Activated CD4-positive, alpha-beta T cell treated with anti-CD3 and anti-CD28 coated beads, Interleukin-2, amount 10 ng/mL, durations not matched to agents 7 days and 5 days (primary cell): ENCODE data around the gene RAP2B. TPM values are rescaled to one million over a fixed set of nuclear protein-coding genes. Genes with fewer than 3 reads are reported as not detected.
"Not testable (repeated sequence)": the region's sequence is repeated elsewhere in the genome, so short reads cannot be mapped to it uniquely, and the experiment has no call there.

ENCODE experiments used
- CTCF ChIA-PET: fragments of 350-600 bp; sonication (Branson Sonifier 250); formaldehyde crosslinking; loops from one replicate; lab custom pipeline; 2021; ENCODE audit warnings: antibody characterized with exemption; lab: Charles Lee
- POLR2A ChIA-PET: fragments of 350-600 bp; sonication (Branson Sonifier 250); formaldehyde crosslinking; loops from one replicate; lab custom pipeline; 2021; ENCODE audit warnings: antibody characterized with exemption; lab: Charles Lee
- DNase-seq: peaks from one replicate; pipeline ENCODE4 v3.0.0-alpha.2; 2020
- H3K27ac Mint-ChIP-seq: one replicate; pipeline ENCODE4 v1.8.0; 2021; ENCODE audit warnings: mild to moderate bottlenecking, moderate library complexity, mixed read lengths
- H3K27me3 Mint-ChIP-seq: one replicate; pipeline ENCODE4 v1.8.0; 2021; ENCODE audit warnings: mixed read lengths
- H3K36me3 Mint-ChIP-seq: one replicate; pipeline ENCODE4 v1.8.0; 2021; ENCODE audit warnings: low read depth, mixed read lengths
- H3K4me1 Mint-ChIP-seq: one replicate; pipeline ENCODE4 v1.8.0; 2021; ENCODE audit warnings: mixed read lengths
- H3K4me3 Mint-ChIP-seq: one replicate; pipeline ENCODE4 v1.8.0; 2021; ENCODE audit warnings: mild to moderate bottlenecking, moderate library complexity, mixed read lengths
- H3K9me3 Mint-ChIP-seq: one replicate; pipeline ENCODE4 v1.8.0; 2021; ENCODE audit warnings: mixed read lengths
- total RNA-seq, 2 experiments: library from RNA; stranded (reverse); gene quantifications; one replicate each; pipeline ENCODE4 v1.2.3, GENCODE V29; 2021

The RAP2B gene
- total RNA-seq = 10 to 100 TPM; 22.5 to 23.7 TPM

GRCh38 chr3:153161714-153162512, at the start of gene RAP2B:
Gene RAP2B (plus strand): TSS chr3:153162226. CDS start chr3:153162694, 468 bp downstream.
- peak within 1 kb of the TSS; percentile 99 for H3K27ac Mint-ChIP-seq
- no peaks in the 10 kb centered on the region for H3K9me3 Mint-ChIP-seq

GRCh38 chr3:153113541-153113940, 48.5 kb upstream of the RAP2B start:
- DNase-seq = no peak
- Mint-ChIP-seq H3K27ac (no peak overlapping the region), H3K36me3 (no peaks in the 10 kb centered on the region), H3K4me3 (no peak overlapping the region), H3K9me3 (no peaks in the 10 kb centered on the region), H3K27me3 (no peaks in the 10 kb centered on the region), H3K4me1 (no peaks in the 10 kb centered on the region)
- ChIA-PET CTCF (no interaction called here), POLR2A (no interaction called here)

More at GRCh38 chr3:153161714-153162512, at the start of gene RAP2B:
- Mint-ChIP-seq H3K36me3 (peaks cover 39% of the 10 kb centered on the region), H3K4me1 (peaks cover 46% of the 10 kb centered on the region), H3K4me3 (peak within 1 kb of the TSS; percentile 99), H3K27me3 (no peaks in the 10 kb centered on the region)
- ChIA-PET POLR2A (interaction anchor here (0.6 to 1.0 kb wide), 4 partner anchors 21 to 514 kb away, joined by 3 to 6 read pairs (median 3); no protein-coding TSS in a partner anchor), CTCF (interaction anchor here (0.6 to 1.3 kb wide), 3 partner anchors 12 to 39 kb away, joined by 4 to 6 read pairs (median 6); no protein-coding TSS in a partner anchor)
- DNase-seq = peak; percentile 97

- H3K4me3 Mint-ChIP-seq, H3K27me3 Mint-ChIP-seq, CTCF ChIA-PET, DNase-seq, H3K9me3 Mint-ChIP-seq, H3K27ac Mint-ChIP-seq, H3K36me3 Mint-ChIP-seq, H3K4me1 Mint-ChIP-seq, POLR2A ChIA-PET: not testable (repeated sequence)
These were observed 47.8 kb upstream of the RAP2B start for GRCh38 chr3:153114270-153114669.

DNA sequence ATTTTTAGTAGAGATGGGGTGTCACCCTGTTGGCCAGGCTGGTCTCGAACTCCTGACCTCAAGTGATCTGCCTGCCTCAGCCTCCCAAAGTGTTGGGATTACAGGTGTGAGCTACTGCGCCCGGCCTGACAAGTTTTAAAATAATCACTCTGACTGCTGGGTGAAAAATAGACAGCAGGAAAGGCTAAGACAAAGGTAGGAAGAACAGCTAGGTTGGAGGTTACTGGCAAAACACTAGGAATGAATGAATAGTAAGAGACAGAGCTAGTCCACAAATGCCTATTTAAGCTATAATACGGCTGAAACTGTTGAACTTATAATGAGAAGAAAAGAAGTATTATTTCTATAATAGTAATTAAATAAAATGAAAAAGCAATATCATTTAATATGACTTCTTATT, 46.7 kb upstream of the RAP2B start:
- Mint-ChIP-seq H3K36me3 (no peaks in the 10 kb centered on the region), H3K4me1 (no peaks in the 10 kb centered on the region), H3K27me3 (no peaks in the 10 kb centered on the region), H3K9me3 (no peaks in the 10 kb centered on the region), H3K27ac (no peak overlapping the region), H3K4me3 (no peak overlapping the region)
- DNase-seq = no peak
- CTCF ChIA-PET = interaction anchor here (0.6 kb wide), 1 partner anchor 73 kb away, joined by 4 read pairs; no protein-coding TSS in a partner anchor
- POLR2A ChIA-PET = no interaction called here

DNA sequence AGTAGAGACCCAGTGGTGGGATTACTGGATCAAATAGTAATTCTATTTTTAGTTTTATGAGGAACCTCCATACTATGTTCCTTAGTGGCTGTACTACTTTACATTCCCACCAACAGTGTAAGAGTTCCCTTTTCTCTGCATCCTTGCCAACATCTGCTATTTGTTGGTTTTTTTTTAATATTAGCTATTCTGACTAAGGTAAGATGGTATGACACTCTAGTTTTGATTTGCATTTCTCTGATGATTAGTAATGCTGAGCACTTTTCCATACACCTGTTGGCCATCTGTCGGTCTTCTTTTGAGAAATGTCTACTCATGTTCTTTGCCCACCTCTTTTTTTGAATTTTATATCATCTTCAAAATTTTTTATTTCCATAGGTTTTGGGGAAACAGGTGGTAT, 34.2 kb upstream of the RAP2B start:
- ChIA-PET POLR2A (no interaction called here), CTCF (no interaction called here)
- H3K4me3 Mint-ChIP-seq = no peak overlapping the region
- peaks cover 5% of the 10 kb centered on the region for H3K4me1 Mint-ChIP-seq
- DNase-seq = no peak
- H3K36me3 Mint-ChIP-seq = no peaks in the 10 kb centered on the region
- peaks cover 3% of the 10 kb centered on the region for H3K27me3 Mint-ChIP-seq
- H3K27ac Mint-ChIP-seq = no peak overlapping the region
- no peaks in the 10 kb centered on the region for H3K9me3 Mint-ChIP-seq

DNA sequence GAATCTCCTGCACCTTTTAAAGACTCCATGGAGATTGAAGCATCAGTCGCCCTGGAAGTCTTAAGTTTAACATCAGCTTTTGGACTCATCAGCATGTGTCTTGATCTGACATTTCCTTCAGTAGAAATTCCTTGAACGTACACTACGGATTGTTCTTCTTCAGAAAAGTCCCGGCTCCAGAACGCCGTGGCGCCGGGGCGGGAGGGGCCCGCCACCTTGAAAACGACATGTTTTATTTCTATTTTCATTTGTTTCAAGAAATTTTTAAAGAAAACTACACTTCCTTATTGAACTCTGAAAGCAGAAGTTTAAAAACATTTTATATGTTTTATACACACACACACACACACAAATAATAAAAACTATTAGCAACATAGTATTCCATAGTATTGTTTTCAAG, 32.6 kb upstream of the RAP2B start:
- H3K9me3 Mint-ChIP-seq = no peaks in the 10 kb centered on the region
- H3K4me3 Mint-ChIP-seq = no peak overlapping the region
- peaks cover 3% of the 10 kb centered on the region for H3K27me3 Mint-ChIP-seq
- ChIA-PET POLR2A (no interaction called here), CTCF (no interaction called here)
- peaks cover 5% of the 10 kb centered on the region for H3K4me1 Mint-ChIP-seq
- no peak for DNase-seq
- H3K27ac Mint-ChIP-seq = no peak overlapping the region
- no peaks in the 10 kb centered on the region for H3K36me3 Mint-ChIP-seq

- ChIA-PET CTCF (no interaction called here), POLR2A (no interaction called here)
These were observed 32.2 kb upstream of the RAP2B start for GRCh38 chr3:153129866-153130265.

GRCh38 chr3:153130312-153130977, 31.6 kb upstream of the RAP2B start:
- ChIA-PET POLR2A (no interaction called here), CTCF (no interaction called here)
- Mint-ChIP-seq H3K4me3 (no peak overlapping the region), H3K36me3 (no peaks in the 10 kb centered on the region), H3K9me3 (no peaks in the 10 kb centered on the region), H3K27me3 (peaks cover 3% of the 10 kb centered on the region), H3K27ac (no peak overlapping the region), H3K4me1 (peaks cover 5% of the 10 kb centered on the region)
- DNase-seq = no peak

More at GRCh38 chr3:153129866-153130265, 32.2 kb upstream of the RAP2B start:
- no peaks in the 10 kb centered on the region for H3K9me3 Mint-ChIP-seq
- no peak overlapping the region for H3K27ac Mint-ChIP-seq
- no peak overlapping the region for H3K4me3 Mint-ChIP-seq
- no peaks in the 10 kb centered on the region for H3K36me3 Mint-ChIP-seq
- no peak for DNase-seq
- peaks cover 5% of the 10 kb centered on the region for H3K4me1 Mint-ChIP-seq
- peaks cover 3% of the 10 kb centered on the region for H3K27me3 Mint-ChIP-seq

GRCh38 chr3:153137626-153138025, 24.4 kb upstream of the RAP2B start:
- Mint-ChIP-seq H3K27me3 (no peaks in the 10 kb centered on the region), H3K36me3 (peaks cover 2% of the 10 kb centered on the region), H3K27ac (no peak overlapping the region), H3K9me3 (no peaks in the 10 kb centered on the region), H3K4me1 (peaks cover 28% of the 10 kb centered on the region), H3K4me3 (no peak overlapping the region)
- DNase-seq = no peak
- CTCF ChIA-PET = no interaction called here
- POLR2A ChIA-PET = no interaction called here

GRCh38 chr3:153138276-153139210, 23.5 kb upstream of the RAP2B start:
- H3K27ac Mint-ChIP-seq = peak overlapping the region; percentile 36
- peak; percentile 31 for DNase-seq
- ChIA-PET POLR2A (no interaction called here), CTCF (no interaction called here)
- no peaks in the 10 kb centered on the region for H3K27me3 Mint-ChIP-seq
- no peaks in the 10 kb centered on the region for H3K9me3 Mint-ChIP-seq
- no peak overlapping the region for H3K4me3 Mint-ChIP-seq
- H3K4me1 Mint-ChIP-seq = peaks cover 28% of the 10 kb centered on the region
- peaks cover 2% of the 10 kb centered on the region for H3K36me3 Mint-ChIP-seq

GRCh38 chr3:153142961-153143360, 19.1 kb upstream of the RAP2B start:
- ChIA-PET POLR2A (no interaction called here), CTCF (interaction anchor here (0.6 kb wide), 1 partner anchor 545 kb away, joined by 3 read pairs; no protein-coding TSS in a partner anchor)
- Mint-ChIP-seq H3K36me3 (peaks cover 2% of the 10 kb centered on the region), H3K27ac (no peak overlapping the region), H3K9me3 (no peaks in the 10 kb centered on the region), H3K27me3 (no peaks in the 10 kb centered on the region), H3K4me1 (peaks cover 32% of the 10 kb centered on the region), H3K4me3 (no peak overlapping the region)
- no peak for DNase-seq

DNA sequence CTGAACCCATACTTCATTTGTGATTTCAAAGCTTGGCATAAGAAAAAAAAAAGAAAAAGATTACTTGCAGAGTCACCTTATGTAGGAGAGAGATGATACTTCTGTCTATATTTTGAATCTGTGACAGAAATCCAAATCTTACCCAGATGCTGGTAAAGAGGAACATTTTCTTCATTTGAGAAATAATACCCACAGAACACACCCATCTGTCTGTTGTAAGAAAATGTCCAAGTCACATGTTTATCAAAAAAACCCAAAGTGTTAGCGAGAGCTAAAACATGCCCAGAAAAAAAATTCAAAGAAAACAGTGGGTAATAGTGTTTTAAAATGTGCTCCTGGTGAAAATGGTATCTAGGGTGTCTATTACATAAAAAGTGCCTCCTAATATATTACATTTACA, 18.0 kb upstream of the RAP2B start:
- Mint-ChIP-seq H3K4me1 (peaks cover 21% of the 10 kb centered on the region), H3K27me3 (no peaks in the 10 kb centered on the region), H3K9me3 (peaks cover 2% of the 10 kb centered on the region), H3K27ac (no peak overlapping the region), H3K4me3 (no peak overlapping the region), H3K36me3 (peaks cover 2% of the 10 kb centered on the region)
- ChIA-PET POLR2A (no interaction called here), CTCF (interaction anchor here (1.0 kb wide), 1 partner anchor 19 kb away, joined by 3 read pairs; no protein-coding TSS in a partner anchor)
- DNase-seq = no peak
